ENCODE data around the gene PPARD. TPM values are rescaled to one million over a fixed set of nuclear protein-coding genes. Genes with fewer than 3 reads are reported as not detected.

The PPARD gene
- total and polyA plus RNA-seq, 2 of the 13 experiments (the other 11 are each of a cell fraction or from before 2014, with no cell fraction given): 6.1 to 13.3 TPM

DNA sequence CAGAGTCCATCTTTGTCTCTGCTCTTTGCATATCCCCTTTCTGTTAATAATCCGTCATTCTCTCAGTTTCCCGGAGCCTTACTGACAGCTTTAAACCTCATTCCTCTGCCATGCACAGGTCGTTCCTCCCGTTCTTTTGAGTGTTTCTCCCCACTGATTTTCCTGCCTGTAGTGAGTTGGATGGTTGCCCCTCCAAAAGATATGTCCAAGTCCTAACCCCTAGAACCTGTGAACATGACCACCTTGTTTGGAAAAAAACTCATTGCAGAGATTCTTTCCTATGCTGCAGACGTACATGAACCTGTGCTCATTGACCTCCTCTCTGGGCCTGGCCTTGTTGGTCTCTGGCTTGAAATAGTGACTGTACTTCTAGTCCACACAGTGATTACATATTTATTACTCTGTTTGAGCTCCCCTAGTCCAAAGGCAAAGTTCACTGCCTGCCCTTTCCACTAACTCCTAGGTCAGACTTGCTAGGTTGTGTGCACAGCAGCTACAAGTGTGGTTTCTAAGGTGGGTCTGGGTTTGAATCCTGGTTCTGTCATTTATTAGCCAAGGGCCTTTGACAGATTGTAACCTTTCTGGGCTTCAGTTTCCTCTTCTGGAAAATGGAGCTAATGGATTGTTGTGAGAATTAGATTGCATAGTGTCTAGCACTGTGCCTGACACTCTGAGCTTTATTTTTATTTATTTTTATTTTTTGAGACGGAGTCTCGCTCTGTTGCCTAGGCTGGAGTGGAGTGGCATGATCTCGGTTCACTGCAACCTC is 29.3 kb downstream of the PPARD start (continued):
- TF ChIP-seq SPEN (CRISPR knock-in tag; IDR thresholded peaks at IDR 0.05; ENCODE audit: low read depth) (peak; percentile 32; the same call in 1 of the 2 replicates), REPIN1 (CRISPR knock-in tag; IDR thresholded peaks at IDR 0.05; ENCODE audit: borderline replicate concordance, low read depth) (peak; percentile 63; the same call in 1 of the 2 replicates), ZNF260 (CRISPR knock-in tag; IDR thresholded peaks at IDR 0.05; ENCODE audit: borderline replicate concordance, low read depth) (no peak), ZNF343 (CRISPR knock-in tag; IDR thresholded peaks at IDR 0.05) (0 out of 2 replicates have a peak, but pooled peaks have one; percentile 30), CBFB (CRISPR knock-in tag; IDR thresholded peaks at IDR 0.05) (peak; percentile 73), TOPORS (CRISPR knock-in tag; IDR thresholded peaks at IDR 0.05) (no peak), ZMYM2 (CRISPR knock-in tag; IDR thresholded peaks at IDR 0.05) (peak; percentile 97), ERF (CRISPR knock-in tag; IDR thresholded peaks at IDR 0.05) (0 out of 2 replicates have a peak, but pooled peaks have one; percentile 4), NR2F1 (CRISPR knock-in tag; IDR thresholded peaks at IDR 0.05) (peak; percentile 54 to 74; a peak in 3 of 4 replicates), JUND (CRISPR knock-in tag; IDR thresholded peaks at IDR 0.05) (no peak), ZNF557 (CRISPR knock-in tag; IDR thresholded peaks at IDR 0.05) (0 out of 2 replicates have a peak, but pooled peaks have one; percentile 19), IRF2 (CRISPR knock-in tag; IDR thresholded peaks at IDR 0.05) (peak; percentile 82; the same call in 1 of the 2 replicates), ZIK1 (CRISPR knock-in tag; IDR thresholded peaks at IDR 0.05; ENCODE audit: borderline replicate concordance, low read depth) (0 out of 2 replicates have a peak, but pooled peaks have one; percentile 6), ZNF441 (CRISPR knock-in tag; IDR thresholded peaks at IDR 0.05; ENCODE audit: borderline replicate concordance) (peak; percentile 78; the same call in 1 of the 2 replicates)
- TF ChIP-seq, protein P1, sequence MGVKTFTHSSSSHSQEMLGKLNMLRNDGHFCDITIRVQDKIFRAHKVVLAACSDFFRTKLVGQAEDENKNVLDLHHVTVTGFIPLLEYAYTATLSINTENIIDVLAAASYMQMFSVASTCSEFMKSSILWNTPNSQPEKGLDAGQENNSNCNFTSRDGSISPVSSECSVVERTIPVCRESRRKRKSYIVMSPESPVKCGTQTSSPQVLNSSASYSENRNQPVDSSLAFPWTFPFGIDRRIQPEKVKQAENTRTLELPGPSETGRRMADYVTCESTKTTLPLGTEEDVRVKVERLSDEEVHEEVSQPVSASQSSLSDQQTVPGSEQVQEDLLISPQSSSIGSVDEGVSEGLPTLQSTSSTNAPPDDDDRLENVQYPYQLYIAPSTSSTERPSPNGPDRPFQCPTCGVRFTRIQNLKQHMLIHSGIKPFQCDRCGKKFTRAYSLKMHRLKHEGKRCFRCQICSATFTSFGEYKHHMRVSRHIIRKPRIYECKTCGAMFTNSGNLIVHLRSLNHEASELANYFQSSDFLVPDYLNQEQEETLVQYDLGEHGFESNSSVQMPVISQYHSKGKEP (CRISPR knock-in tag; IDR thresholded peaks at IDR 0.05): no peak
- TF ChIP-seq, protein P2, sequence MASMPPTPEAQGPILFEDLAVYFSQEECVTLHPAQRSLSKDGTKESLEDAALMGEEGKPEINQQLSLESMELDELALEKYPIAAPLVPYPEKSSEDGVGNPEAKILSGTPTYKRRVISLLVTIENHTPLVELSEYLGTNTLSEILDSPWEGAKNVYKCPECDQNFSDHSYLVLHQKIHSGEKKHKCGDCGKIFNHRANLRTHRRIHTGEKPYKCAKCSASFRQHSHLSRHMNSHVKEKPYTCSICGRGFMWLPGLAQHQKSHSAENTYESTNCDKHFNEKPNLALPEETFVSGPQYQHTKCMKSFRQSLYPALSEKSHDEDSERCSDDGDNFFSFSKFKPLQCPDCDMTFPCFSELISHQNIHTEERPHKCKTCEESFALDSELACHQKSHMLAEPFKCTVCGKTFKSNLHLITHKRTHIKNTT (CRISPR knock-in tag; IDR thresholded peaks at IDR 0.05): no peak
- TF ChIP-seq, protein P3, sequence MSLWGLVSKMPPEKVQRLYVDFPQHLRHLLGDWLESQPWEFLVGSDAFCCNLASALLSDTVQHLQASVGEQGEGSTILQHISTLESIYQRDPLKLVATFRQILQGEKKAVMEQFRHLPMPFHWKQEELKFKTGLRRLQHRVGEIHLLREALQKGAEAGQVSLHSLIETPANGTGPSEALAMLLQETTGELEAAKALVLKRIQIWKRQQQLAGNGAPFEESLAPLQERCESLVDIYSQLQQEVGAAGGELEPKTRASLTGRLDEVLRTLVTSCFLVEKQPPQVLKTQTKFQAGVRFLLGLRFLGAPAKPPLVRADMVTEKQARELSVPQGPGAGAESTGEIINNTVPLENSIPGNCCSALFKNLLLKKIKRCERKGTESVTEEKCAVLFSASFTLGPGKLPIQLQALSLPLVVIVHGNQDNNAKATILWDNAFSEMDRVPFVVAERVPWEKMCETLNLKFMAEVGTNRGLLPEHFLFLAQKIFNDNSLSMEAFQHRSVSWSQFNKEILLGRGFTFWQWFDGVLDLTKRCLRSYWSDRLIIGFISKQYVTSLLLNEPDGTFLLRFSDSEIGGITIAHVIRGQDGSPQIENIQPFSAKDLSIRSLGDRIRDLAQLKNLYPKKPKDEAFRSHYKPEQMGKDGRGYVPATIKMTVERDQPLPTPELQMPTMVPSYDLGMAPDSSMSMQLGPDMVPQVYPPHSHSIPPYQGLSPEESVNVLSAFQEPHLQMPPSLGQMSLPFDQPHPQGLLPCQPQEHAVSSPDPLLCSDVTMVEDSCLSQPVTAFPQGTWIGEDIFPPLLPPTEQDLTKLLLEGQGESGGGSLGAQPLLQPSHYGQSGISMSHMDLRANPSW (CRISPR knock-in tag; IDR thresholded peaks at IDR 0.05; ENCODE audit: borderline replicate concordance): no peak
- TF ChIP-seq, protein P4, sequence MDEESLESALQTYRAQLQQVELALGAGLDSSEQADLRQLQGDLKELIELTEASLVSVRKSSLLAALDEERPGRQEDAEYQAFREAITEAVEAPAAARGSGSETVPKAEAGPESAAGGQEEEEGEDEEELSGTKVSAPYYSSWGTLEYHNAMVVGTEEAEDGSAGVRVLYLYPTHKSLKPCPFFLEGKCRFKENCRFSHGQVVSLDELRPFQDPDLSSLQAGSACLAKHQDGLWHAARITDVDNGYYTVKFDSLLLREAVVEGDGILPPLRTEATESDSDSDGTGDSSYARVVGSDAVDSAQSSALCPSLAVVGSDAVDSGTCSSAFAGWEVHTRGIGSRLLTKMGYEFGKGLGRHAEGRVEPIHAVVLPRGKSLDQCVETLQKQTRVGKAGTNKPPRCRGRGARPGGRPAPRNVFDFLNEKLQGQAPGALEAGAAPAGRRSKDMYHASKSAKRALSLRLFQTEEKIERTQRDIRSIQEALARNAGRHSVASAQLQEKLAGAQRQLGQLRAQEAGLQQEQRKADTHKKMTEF (CRISPR knock-in tag; IDR thresholded peaks at IDR 0.05): 0 out of 2 replicates have a peak, but pooled peaks have one; percentile 52
- TF ChIP-seq, protein P5, sequence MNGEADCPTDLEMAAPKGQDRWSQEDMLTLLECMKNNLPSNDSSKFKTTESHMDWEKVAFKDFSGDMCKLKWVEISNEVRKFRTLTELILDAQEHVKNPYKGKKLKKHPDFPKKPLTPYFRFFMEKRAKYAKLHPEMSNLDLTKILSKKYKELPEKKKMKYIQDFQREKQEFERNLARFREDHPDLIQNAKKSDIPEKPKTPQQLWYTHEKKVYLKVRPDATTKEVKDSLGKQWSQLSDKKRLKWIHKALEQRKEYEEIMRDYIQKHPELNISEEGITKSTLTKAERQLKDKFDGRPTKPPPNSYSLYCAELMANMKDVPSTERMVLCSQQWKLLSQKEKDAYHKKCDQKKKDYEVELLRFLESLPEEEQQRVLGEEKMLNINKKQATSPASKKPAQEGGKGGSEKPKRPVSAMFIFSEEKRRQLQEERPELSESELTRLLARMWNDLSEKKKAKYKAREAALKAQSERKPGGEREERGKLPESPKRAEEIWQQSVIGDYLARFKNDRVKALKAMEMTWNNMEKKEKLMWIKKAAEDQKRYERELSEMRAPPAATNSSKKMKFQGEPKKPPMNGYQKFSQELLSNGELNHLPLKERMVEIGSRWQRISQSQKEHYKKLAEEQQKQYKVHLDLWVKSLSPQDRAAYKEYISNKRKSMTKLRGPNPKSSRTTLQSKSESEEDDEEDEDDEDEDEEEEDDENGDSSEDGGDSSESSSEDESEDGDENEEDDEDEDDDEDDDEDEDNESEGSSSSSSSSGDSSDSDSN (CRISPR knock-in tag; IDR thresholded peaks at IDR 0.05): peak; percentile 37; the same call in 1 of the 2 replicates

Measured in HepG2 (cell line).